NAMALWA (cell line): Measurements from ENCODE around the gene GOSR1.
"Not testable (repeated sequence)": the region's sequence is repeated elsewhere in the genome, so short reads cannot be mapped to it uniquely, and the experiment has no call there.

Source experiments
- DNase-seq: peaks from one replicate; pipeline ENCODE4 v3.0.0-alpha.2; 2015; ENCODE audit warnings: low spot score

Gene GOSR1

GRCh38 chr17:30545024-30545423 is 67.8 kb downstream of the GOSR1 start:
- DNase-seq = no peak

- DNase-seq = no peak
Measured at GRCh38 chr17:30547778-30548573, 70.8 kb downstream of the GOSR1 start.

GRCh38 chr17:30549181-30549580 is 72.0 kb downstream of the GOSR1 start:
- DNase-seq = not testable (repeated sequence)

- no peak for DNase-seq
Measured at GRCh38 chr17:30549864-30550511, 72.8 kb downstream of the GOSR1 start.

GRCh38 chr17:30550512-30551273 is 73.5 kb downstream of the GOSR1 start:
- peak; percentile 50 for DNase-seq

- not testable (repeated sequence) for DNase-seq
Measured at GRCh38 chr17:30551274-30551995, 74.2 kb downstream of the GOSR1 start.

GRCh38 chr17:30551996-30552339 is 74.8 kb downstream of the GOSR1 start:
- no peak for DNase-seq

- no peak for DNase-seq
Measured at GRCh38 chr17:30552994-30553566, 75.9 kb downstream of the GOSR1 start.

- not testable (repeated sequence) for DNase-seq
Measured at GRCh38 chr17:30553823-30554440, 76.7 kb downstream of the GOSR1 start.

GRCh38 chr17:30554839-30555751 is 77.9 kb downstream of the GOSR1 start:
- DNase-seq = peak; percentile 31

GRCh38 chr17:30555942-30556341 is 78.7 kb downstream of the GOSR1 start:
- no peak for DNase-seq

GRCh38 chr17:30556374-30557332 is 79.4 kb downstream of the GOSR1 start:
- DNase-seq = no peak

- DNase-seq = peak; percentile 41
Measured at GRCh38 chr17:30557916-30558685, 80.9 kb downstream of the GOSR1 start.

GRCh38 chr17:30558686-30559545 is 81.7 kb downstream of the GOSR1 start:
- DNase-seq = no peak

GRCh38 chr17:30559656-30560055 is 82.4 kb downstream of the GOSR1 start:
- no peak for DNase-seq

GRCh38 chr17:30560117-30561026 is 83.2 kb downstream of the GOSR1 start:
- DNase-seq = not testable (repeated sequence)
